A549 (cell line): Measurements from ENCODE around the gene ADGRG2.

ENCODE experiments used
- CTCF ChIP-seq: fragments of >200 bp; sonication (Bioruptor Twin); formaldehyde crosslinking; IDR thresholded peaks from 3 replicates; pipeline ENCODE4 v1.5.1; 2016
- ELK1 ChIP-seq: fragments of 150-350 bp; IDR thresholded peaks from 2 replicates; pipeline ENCODE4 v1.6.1; 2014; ENCODE audit warnings: low read depth, mild to moderate bottlenecking, low read length
- KDM1A ChIP-seq: fragments of 200-600 bp; sonication (generic); IDR thresholded peaks from 2 replicates; pipeline ENCODE4 v1.6.1; 2016; ENCODE audit warnings: low read depth, mild to moderate bottlenecking
- MYC ChIP-seq: IDR thresholded peaks from 2 replicates; pipeline ENCODE4 v1.6.1; 2012; ENCODE audit warnings: mild to moderate bottlenecking, inconsistent platforms, low read length, improper control_type of control experiment, borderline replicate concordance
- NR3C1 ChIP-seq: fragments of >200 bp; sonication (Bioruptor Twin); formaldehyde crosslinking; IDR thresholded peaks from 3 replicates; pipeline ENCODE4 v1.6.1; 2017
- ZSCAN20 ChIP-seq: fragments of 250-450 bp; sonication (Bioruptor Pico); IDR thresholded peaks from 2 replicates; pipeline ENCODE4 v1.8.0; 2022; ENCODE audit warnings: mild to moderate bottlenecking, moderate library complexity

- TF ChIP-seq KDM1A (no peak), NR3C1 (no peak), CTCF (no peak), ELK1 (no peak), ZSCAN20 (CRISPR knock-in tag) (no peak), MYC (no peak)
Observed at GRCh38 chrX:19072372-19072771, 49.9 kb downstream of the ADGRG2 start.
